Upper lobe of left lung (tissue), 6 donors: Measurements from ENCODE around the gene SHKBP1. TPM values are rescaled to one million over a fixed set of nuclear protein-coding genes. Genes with fewer than 3 reads are reported as not detected.

Experiments
- ATAC-seq, 2 donors: fragments of 200-7000 bp; cut with Tn5 transposase; one replicate each; pipeline ENCODE4 v1.9.1; 2022; ENCODE audit warnings: mild to moderate bottlenecking in 2 of 2, moderate library complexity in 2 of 2; ENCODE audit not compliant: low FRiP score in 2 of 2
- DNase-seq, 2 donors: peaks; one replicate each; pipeline ENCODE4 v3.0.0-alpha.2; 2019 to 2020
- H3K27ac ChIP-seq, 4 donors: fragments of 200-600 bp; sonication (generic); one replicate each; pipeline ENCODE4 v1.5.1; 2016 to 2019
- H3K27me3 ChIP-seq, 4 donors: fragments of 200-600 bp; sonication (generic); one replicate each; pipeline ENCODE4 v1.5.1; 2017 to 2019
- H3K36me3 ChIP-seq, 4 donors: fragments of 200-600 bp; sonication (generic); one replicate each; pipeline ENCODE4 v1.5.1; 2016 to 2019
- H3K4me1 ChIP-seq, 4 donors: fragments of 200-600 bp; sonication (generic); one replicate each; pipeline ENCODE4 v1.5.1; 2018 to 2019
- H3K4me3 ChIP-seq, 4 donors: fragments of 200-600 bp; sonication (generic); one replicate each; pipeline ENCODE4 v1.5.1; 2017 to 2019; ENCODE audit warnings: mild to moderate bottlenecking in 2 of 4, moderate library complexity in 1 of 4
- H3K9me3 ChIP-seq, 4 donors: fragments of 200-600 bp; sonication (generic); one replicate each; pipeline ENCODE4 v1.5.1; 2018 to 2019
- EP300 ChIP-seq, 4 donors: sonication (generic); formaldehyde crosslinking; IDR thresholded peaks; one replicate each; pipeline ENCODE4 v1.5.1; 2017; ENCODE audit warnings: antibody characterized with exemption in 4 of 4, control low read depth in 2 of 4
- POLR2A ChIP-seq, 4 donors: fragments of 450-650 bp; IDR thresholded peaks; one replicate each; pipeline ENCODE4 v1.5.1; 2016 to 2017; ENCODE audit warnings: antibody characterized with exemption in 4 of 4, mild to moderate bottlenecking in 2 of 4
- POLR2AphosphoS5 ChIP-seq, 2 donors: sonication (generic); formaldehyde crosslinking; IDR thresholded peaks; one replicate each; pipeline ENCODE4 v1.5.1; 2017; ENCODE audit warnings: antibody characterized with exemption in 2 of 2
- WGBS, 2 donors: methylation state at CpG; one replicate each; pipeline ENCODE4 v1.1.5; 2017 to 2018; 5-methylcytosine and 5-hydroxymethylcytosine counted together
- total RNA-seq, 6 donors: library from RNA; depleted of rRNA in 4 of 6; stranded (reverse); fragments of >200 nt in 4 of 6; gene quantifications; one replicate each; pipeline versions ENCODE4 v1.1.0 to v1.2.1, GENCODE V29; 2016 to 2021
- TF ChIP-seq, protein P1 (sequence below), 6 experiments: fragments of 450-650 bp in 4 of 6; fragments of 200-600 bp in 2 of 6; sonication (generic) in 2 of 6; IDR thresholded peaks; one replicate each; pipeline ENCODE4 v1.5.1; 2016 to 2019; ENCODE audit warnings: antibody characterized with exemption in 6 of 6
- donor health status: DM: no; HTN: no; CAD: no; lungs with moderate emphysema.
- donor health status: DM: no; HTN: yes; CAD: no; lungs with severe emphysema.

Gene SHKBP1
- total RNA-seq, 6 donors from 2014 or later: 60.6 to 232 (median 90.2) TPM

DNA sequence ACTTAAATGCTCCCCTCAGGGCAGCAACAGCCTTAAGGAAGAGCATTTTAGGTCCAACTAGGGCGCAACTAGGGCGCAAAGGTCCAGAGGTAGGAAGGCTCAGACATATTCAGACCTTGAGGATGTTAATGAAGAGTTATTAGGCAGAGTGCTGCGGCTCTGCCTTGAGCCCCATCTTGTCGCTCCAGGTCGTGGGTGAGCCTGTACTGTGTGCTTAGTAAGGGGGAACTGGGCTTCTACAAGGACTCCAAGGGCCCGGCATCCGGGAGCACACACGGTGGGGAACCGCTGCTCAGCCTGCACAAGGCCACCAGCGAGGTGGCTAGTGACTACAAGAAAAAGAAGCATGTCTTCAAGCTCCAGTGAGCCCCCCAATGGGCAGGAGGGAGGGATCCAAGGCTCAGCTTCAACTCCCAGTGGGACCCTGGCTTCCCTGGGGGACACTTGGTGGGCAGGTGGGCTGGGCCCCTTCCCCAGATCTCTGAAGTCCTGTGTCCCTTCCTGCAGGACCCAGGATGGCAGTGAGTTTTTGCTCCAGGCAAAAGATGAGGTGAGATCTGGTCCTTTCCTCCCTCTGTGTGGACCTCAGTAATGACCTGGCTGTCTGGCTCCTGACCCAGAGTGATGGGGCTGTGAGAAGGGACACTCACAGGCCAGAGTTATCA, 4.7 kb upstream of the SHKBP1 start:
- H3K27ac ChIP-seq: no peak overlapping the region
- H3K9me3 ChIP-seq: no peaks in the 10 kb centered on the region
- H3K4me3 ChIP-seq: no peak overlapping the region
- WGBS, 2 donors: 90 to 91% methylated on average over 7 to 10 of the region's 10 CpGs
- no peaks in the 10 kb centered on the region for H3K36me3 ChIP-seq
- DNase-seq (no peak), ATAC-seq (no peak)
- peaks cover 4 to 28% (median 18%) of the 10 kb centered on the region in 4 donors for H3K4me1 ChIP-seq
- peaks cover 0 to 17% (median 10%) of the 10 kb centered on the region in 4 donors for H3K27me3 ChIP-seq
- TF ChIP-seq POLR2A (IDR thresholded peaks at IDR 0.05) (no peak), EP300 (IDR thresholded peaks at IDR 0.05) (no peak), POLR2AphosphoS5 (IDR thresholded peaks at IDR 0.05) (no peak)
- TF ChIP-seq, protein P1, sequence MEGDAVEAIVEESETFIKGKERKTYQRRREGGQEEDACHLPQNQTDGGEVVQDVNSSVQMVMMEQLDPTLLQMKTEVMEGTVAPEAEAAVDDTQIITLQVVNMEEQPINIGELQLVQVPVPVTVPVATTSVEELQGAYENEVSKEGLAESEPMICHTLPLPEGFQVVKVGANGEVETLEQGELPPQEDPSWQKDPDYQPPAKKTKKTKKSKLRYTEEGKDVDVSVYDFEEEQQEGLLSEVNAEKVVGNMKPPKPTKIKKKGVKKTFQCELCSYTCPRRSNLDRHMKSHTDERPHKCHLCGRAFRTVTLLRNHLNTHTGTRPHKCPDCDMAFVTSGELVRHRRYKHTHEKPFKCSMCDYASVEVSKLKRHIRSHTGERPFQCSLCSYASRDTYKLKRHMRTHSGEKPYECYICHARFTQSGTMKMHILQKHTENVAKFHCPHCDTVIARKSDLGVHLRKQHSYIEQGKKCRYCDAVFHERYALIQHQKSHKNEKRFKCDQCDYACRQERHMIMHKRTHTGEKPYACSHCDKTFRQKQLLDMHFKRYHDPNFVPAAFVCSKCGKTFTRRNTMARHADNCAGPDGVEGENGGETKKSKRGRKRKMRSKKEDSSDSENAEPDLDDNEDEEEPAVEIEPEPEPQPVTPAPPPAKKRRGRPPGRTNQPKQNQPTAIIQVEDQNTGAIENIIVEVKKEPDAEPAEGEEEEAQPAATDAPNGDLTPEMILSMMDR (IDR thresholded peaks at IDR 0.05): no peak

DNA sequence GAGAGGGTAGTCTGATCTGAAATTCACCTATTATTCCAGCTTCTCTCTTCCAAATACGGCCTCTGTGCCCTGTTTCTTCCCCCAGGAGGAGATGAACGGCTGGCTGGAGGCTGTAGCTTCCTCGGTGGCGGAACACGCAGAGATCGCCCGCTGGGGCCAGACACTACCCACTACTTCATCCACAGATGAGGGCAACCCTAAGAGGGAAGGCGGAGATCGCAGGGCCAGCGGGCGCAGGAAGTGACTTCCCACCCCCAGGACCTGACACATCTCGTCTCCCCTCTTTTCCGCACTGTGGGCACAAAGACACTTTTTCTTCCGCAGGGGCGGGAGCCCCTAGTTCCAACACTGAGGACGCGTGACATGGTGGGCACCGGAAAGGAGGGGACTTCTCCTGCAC, 1.3 kb upstream of the SHKBP1 start:
- H3K27ac ChIP-seq: no peak overlapping the region
- no peaks in the 10 kb centered on the region for H3K27me3 ChIP-seq
- DNase-seq (peak in 1 of 2 donors; percentile 59), ATAC-seq (no peak)
- TF ChIP-seq POLR2A (IDR thresholded peaks at IDR 0.05): no peak
- no peak for TF ChIP-seq POLR2AphosphoS5 (IDR thresholded peaks at IDR 0.05)
- TF ChIP-seq EP300 (IDR thresholded peaks at IDR 0.05): no peak
- TF ChIP-seq, protein P1 (IDR thresholded peaks at IDR 0.05): no peak
- H3K36me3 ChIP-seq: peaks cover 0 to 20% (median 4%) of the 10 kb centered on the region in 4 donors
- no peak overlapping the region for H3K4me3 ChIP-seq
- 78 to 86% methylated on average over 15 to 18 of the region's 18 CpGs for WGBS, 2 donors
- H3K4me1 ChIP-seq: peaks cover 15 to 24% (median 20%) of the 10 kb centered on the region in 4 donors
- H3K9me3 ChIP-seq: no peaks in the 10 kb centered on the region

DNA sequence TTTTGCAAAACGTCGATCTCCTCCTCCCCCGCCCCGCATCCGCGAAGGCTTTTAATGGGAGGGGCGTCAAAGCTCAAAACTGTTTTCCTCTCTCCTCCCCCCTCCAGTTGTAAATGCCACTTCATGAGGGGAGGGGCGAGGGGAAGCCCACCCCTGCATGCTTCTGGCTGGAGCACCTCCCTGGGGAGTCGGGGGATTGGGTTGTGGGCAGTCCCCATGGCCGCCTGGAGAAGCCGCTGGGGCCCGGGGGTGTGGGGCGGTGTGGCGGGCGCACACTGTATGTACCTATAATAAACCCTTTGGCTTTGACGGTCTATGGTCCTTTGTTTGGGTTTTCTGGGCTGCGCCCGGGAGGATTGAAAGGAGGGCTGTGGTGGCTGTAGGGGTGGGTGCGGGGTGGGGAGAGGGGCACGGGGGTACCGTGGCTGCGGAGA, 505 bp upstream of the SHKBP1 start:
- Histone ChIP-seq H3K4me1 (peaks cover 15 to 24% (median 19%) of the 10 kb centered on the region in 4 donors), H3K27me3 (no peaks in the 10 kb centered on the region), H3K9me3 (no peaks in the 10 kb centered on the region), H3K4me3 (peak overlapping the region; percentile 8 to 99 (median 78)), H3K36me3 (peaks cover 0 to 29% (median 11%) of the 10 kb centered on the region in 4 donors), H3K27ac (peak overlapping the region; percentile 83 to 93 (median 87))
- TF ChIP-seq, protein P1 (IDR thresholded peaks at IDR 0.05): no peak
- no peak for TF ChIP-seq POLR2AphosphoS5 (IDR thresholded peaks at IDR 0.05)
- no peak for TF ChIP-seq EP300 (IDR thresholded peaks at IDR 0.05)
- no peak for TF ChIP-seq POLR2A (IDR thresholded peaks at IDR 0.05)
- DNase-seq (peak in 1 of 2 donors; percentile 86), ATAC-seq (peak; percentile 12 to 15)
- WGBS, 2 donors: 3 to 5% methylated on average over 8 to 18 of the region's 22 CpGs

GRCh38 chr19:40578442-40578908, 1.8 kb downstream of the SHKBP1 start:
- 87% methylated on average over 12 of the region's 12 CpGs for WGBS, 2 donors
- ATAC-seq (no peak), DNase-seq (no peak)
- Histone ChIP-seq H3K4me1 (peaks cover 15 to 24% (median 19%) of the 10 kb centered on the region in 4 donors), H3K27me3 (no peaks in the 10 kb centered on the region), H3K27ac (no peak overlapping the region), H3K36me3 (peaks cover 5 to 52% (median 32%) of the 10 kb centered on the region in 4 donors), H3K9me3 (no peaks in the 10 kb centered on the region), H3K4me3 (no peak overlapping the region)
- TF ChIP-seq, protein P1 (IDR thresholded peaks at IDR 0.05): no peak
- TF ChIP-seq EP300 (IDR thresholded peaks at IDR 0.05) (no peak), POLR2AphosphoS5 (IDR thresholded peaks at IDR 0.05) (no peak), POLR2A (IDR thresholded peaks at IDR 0.05) (no peak)
